HCT116 (cell line): ENCODE data around the gene RETREG1. TPM values are rescaled to one million over a fixed set of nuclear protein-coding genes. Genes with fewer than 3 reads are reported as not detected.

ENCODE experiments used
- ATAC-seq: fragments of 200-7000 bp; cut with Tn5 transposase; 2 replicates; pipeline ENCODE4 v1.9.1; 2020; ENCODE audit warnings: mild to moderate bottlenecking, moderate library complexity
- BruUV-seq: library from RNA; stranded (reverse); fragments of 400-500 nt; replicated peaks from 2 replicates; lab custom pipeline; 2021; lab: Mats Ljungman, UMichigan
- CTCF ChIA-PET: fragments of 300-600 bp; sonication (Branson Sonifier 250); formaldehyde crosslinking; loops from one replicate; lab custom pipeline; 2021; ENCODE audit warnings: antibody characterized with exemption; lab: Charles Lee
- POLR2A ChIA-PET: fragments of 300-600, 350-600 bp; sonication (Branson Sonifier 250); formaldehyde crosslinking; loops from one replicate; lab custom pipeline; 2021; ENCODE audit warnings: antibody characterized with exemption; lab: Charles Lee
- RAD21 ChIA-PET, 2 experiments: fragments of 300-600 bp; sonication (Branson Sonifier 250); formaldehyde crosslinking; loops; one replicate each; lab custom pipeline; 2023; ENCODE audit warnings: low total read pairs in 2 of 2; ENCODE audit not compliant: uncharacterized antibody in 2 of 2, unreplicated experiment in 2 of 2, low non-redundant PET in 1 of 2; lab: Charles Lee
- DNase-seq: peaks from one replicate; pipeline ENCODE4 v3.0.0-alpha.2; 2010; ENCODE audit warnings: low read depth, low spot score
- H2AFZ ChIP-seq: fragments of 200-600 bp; shearing (Covaris generic), sonication (generic); 2 replicates; pipeline ENCODE4 v1.6.1; 2017; ENCODE audit warnings: low read depth, mixed run types, mixed read lengths, antibody characterized with exemption, low read length; ENCODE audit not compliant: poor library complexity, severe bottlenecking
- H3K27ac ChIP-seq: 2 replicates; pipeline ENCODE4 v1.5.1; 2012; ENCODE audit warnings: low read depth, low read length
- H3K27me3 ChIP-seq: fragments of 200-600 bp; sonication (generic); 2 replicates; pipeline ENCODE4 v1.6.1; 2016; ENCODE audit warnings: mixed run types, low read length, mixed read lengths; ENCODE audit not compliant: insufficient read depth
- H3K36me3 ChIP-seq, 2 experiments: fragments of 200-500 bp in 1 of 2; fragments of 200-600 bp in 1 of 2; sonication (Bioruptor generic) in 1 of 2; sonication (generic) in 1 of 2; 2 replicates each; pipeline versions ENCODE4 v1.5.1 to v1.6.1; 2014 to 2016; ENCODE audit warnings: low read length in 2 of 2, inconsistent platforms in 1 of 2, mixed read lengths in 1 of 2, mixed run types in 1 of 2; ENCODE audit not compliant: insufficient read depth in 2 of 2, control insufficient read depth in 1 of 2
- H3K4me1 ChIP-seq, 2 experiments: fragments of 200-600 bp in 1 of 2; sonication (generic) in 1 of 2; 2 replicates each; pipeline versions ENCODE4 v1.5.1 to v1.6.1; 2012 to 2017; ENCODE audit warnings: low read length in 2 of 2, inconsistent platforms in 1 of 2, mild to moderate bottlenecking in 1 of 2, mixed read lengths in 1 of 2, mixed run types in 1 of 2, moderate library complexity in 1 of 2; ENCODE audit not compliant: insufficient read depth in 2 of 2, control insufficient read depth in 1 of 2
- H3K4me2 ChIP-seq: fragments of 200-600 bp; sonication (generic); 2 replicates; pipeline ENCODE4 v1.6.1; 2017; ENCODE audit warnings: mixed run types, low read length, mixed read lengths
- H3K4me3 ChIP-seq, 2 experiments: fragments of 200-600 bp in 1 of 2; sonication (generic) in 1 of 2; replicated peaks in 1 of 2; 2 replicates each; pipeline ENCODE4 v1.5.1; 2011 to 2016; ENCODE audit warnings: low read length in 2 of 2, control low read depth in 1 of 2, low read depth in 1 of 2, mild to moderate bottlenecking in 1 of 2, mixed read lengths in 1 of 2, mixed run types in 1 of 2
- H3K79me2 ChIP-seq: fragments of 200-600 bp; sonication (generic); 2 replicates; pipeline ENCODE4 v1.6.1; 2017; ENCODE audit warnings: mild to moderate bottlenecking, mixed run types, low read length, moderate library complexity, mixed read lengths; ENCODE audit not compliant: insufficient read depth
- H3K9ac ChIP-seq: fragments of 200-600 bp; sonication (generic); 2 replicates; pipeline ENCODE4 v1.6.1; 2016; ENCODE audit warnings: low read length, mixed read lengths
- H3K9me2 ChIP-seq: fragments of 200-600 bp; sonication (generic), shearing (Covaris generic); 2 replicates; pipeline ENCODE4 v1.6.1; 2017; ENCODE audit warnings: mixed run types, mild to moderate bottlenecking, moderate library complexity; ENCODE audit not compliant: insufficient read depth
- H3K9me3 ChIP-seq, 2 experiments: fragments of 200-500 bp in 1 of 2; fragments of 200-600 bp in 1 of 2; sonication (Bioruptor generic) in 1 of 2; sonication (generic) in 1 of 2; 2 replicates each; pipeline ENCODE4 v1.6.1; 2014 to 2017; ENCODE audit warnings: low read length in 2 of 2, mixed read lengths in 2 of 2, inconsistent platforms in 1 of 2, low read depth in 1 of 2, mild to moderate bottlenecking in 1 of 2, mixed run types in 1 of 2, moderate library complexity in 1 of 2; ENCODE audit not compliant: control insufficient read depth in 1 of 2, insufficient read depth in 1 of 2
- H4K20me1 ChIP-seq: fragments of 200-600 bp; sonication (generic), shearing (Covaris generic); 2 replicates; pipeline ENCODE4 v1.6.1; 2017; ENCODE audit warnings: mixed run types, mild to moderate bottlenecking, moderate library complexity; ENCODE audit not compliant: insufficient read depth
- POLR2AphosphoS5 ChIP-seq: IDR thresholded peaks from 2 replicates; pipeline ENCODE4 v1.6.1; 2011; ENCODE audit warnings: mild to moderate bottlenecking, low read depth, low read length, moderate library complexity
- RAD21 ChIP-seq: IDR thresholded peaks from 2 replicates; pipeline ENCODE4 v1.6.1; 2012; ENCODE audit warnings: low read depth, mild to moderate bottlenecking
- TCF7L2 ChIP-seq: IDR thresholded peaks from 2 replicates; pipeline ENCODE4 v1.7.0; 2011; ENCODE audit warnings: borderline replicate concordance, inconsistent platforms; ENCODE audit not compliant: insufficient read depth, insufficient read length; ENCODE audit errors: extremely low read depth
- intact Hi-C: fragments of 100-400 bp; cut with micrococcal nuclease; formaldehyde crosslinking; loops from 2 replicates; pipeline ENCODE4 v1.10.0; 2022
- total RNA-seq: library from RNA; stranded (reverse); gene quantifications from one replicate; pipeline ENCODE4 v1.2.1, GENCODE V29; 2021; ENCODE audit not compliant: unreplicated experiment
- TF ChIP-seq, protein P1 (sequence below): IDR thresholded peaks from 2 replicates; pipeline ENCODE4 v1.6.1; 2012
- TF ChIP-seq, protein P2 (sequence below), 3 experiments: fragments of 200-600 bp in 1 of 3; sonication (generic) in 1 of 3; IDR thresholded peaks in 2 of 3; conservative IDR thresholded peaks in 1 of 3; 2 replicates each; pipeline ENCODE4 v1.5.1; 2012 to 2017; ENCODE audit warnings: low read depth in 2 of 3, low read length in 2 of 3, antibody characterized with exemption in 1 of 3, borderline replicate concordance in 1 of 3, control low read depth in 1 of 3, mild to moderate bottlenecking in 1 of 3, mixed read lengths in 1 of 3, mixed run types in 1 of 3, moderate library complexity in 1 of 3; ENCODE audit not compliant: insufficient read depth in 1 of 3
- TF ChIP-seq, protein P3 (sequence below): IDR thresholded peaks from 2 replicates; pipeline ENCODE4 v1.6.1; 2012

RETREG1 gene
- total RNA-seq, 1 experiment from 2014 or later: 6.0 TPM

DNA sequence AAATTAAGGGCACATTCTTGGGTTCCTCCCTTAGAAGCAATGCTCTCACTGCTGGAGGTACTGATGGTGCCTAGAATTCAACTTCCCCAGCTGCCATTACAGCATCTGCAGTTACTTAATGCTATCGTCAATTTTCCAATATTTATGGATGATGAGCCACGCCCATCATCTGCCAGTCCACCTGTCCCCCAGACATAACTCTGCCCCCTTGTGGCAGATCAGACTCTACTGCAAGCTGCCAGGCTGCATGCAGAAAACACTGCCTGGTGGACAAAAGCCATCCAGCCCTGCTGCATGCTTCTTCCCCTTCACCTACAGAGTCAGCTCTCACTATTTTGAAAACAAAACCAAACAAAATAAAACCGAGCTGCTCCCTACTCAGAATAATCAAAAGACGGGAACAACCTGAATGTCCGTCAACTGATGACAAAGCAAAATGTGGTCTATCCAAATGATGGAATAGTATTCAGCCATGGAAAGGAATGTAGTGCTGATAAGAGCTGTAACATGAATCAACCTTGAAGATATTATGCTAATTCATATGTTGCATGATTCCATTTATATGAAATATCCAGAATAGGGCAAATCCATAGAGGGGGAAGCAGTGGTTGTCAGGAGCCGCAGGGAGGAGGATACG lies 66.4 kb downstream of the RETREG1 start:
- Histone ChIP-seq H3K36me3 (no peaks in the 10 kb centered on the region), H3K4me1 (peaks cover 2 to 6% of the 10 kb centered on the region in 2 experiments; a peak in 1 of 4 replicates), H3K4me2 (peak overlapping the region; percentile 51), H3K9ac (no peak overlapping the region), H3K9me2 (no peaks in the 10 kb centered on the region), H3K4me3 (no peak overlapping the region), H3K27ac (no peak overlapping the region), H2AFZ (peak overlapping the region; percentile 76)
- RAD21 ChIA-PET: no interaction called here
- intact Hi-C loops: loop anchor here (1.0 to 5.0 kb wide), 2 partner anchors 61 to 652 kb away; no protein-coding TSS in a partner anchor
- peak; percentile 81 for ATAC-seq
- POLR2A ChIA-PET: no interaction called here
- TF ChIP-seq RAD21: peak; percentile 48
- no peak for TF ChIP-seq TCF7L2
- TF ChIP-seq, protein P1, sequence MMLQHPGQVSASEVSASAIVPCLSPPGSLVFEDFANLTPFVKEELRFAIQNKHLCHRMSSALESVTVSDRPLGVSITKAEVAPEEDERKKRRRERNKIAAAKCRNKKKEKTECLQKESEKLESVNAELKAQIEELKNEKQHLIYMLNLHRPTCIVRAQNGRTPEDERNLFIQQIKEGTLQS: no peak
- TF ChIP-seq, protein P2, sequence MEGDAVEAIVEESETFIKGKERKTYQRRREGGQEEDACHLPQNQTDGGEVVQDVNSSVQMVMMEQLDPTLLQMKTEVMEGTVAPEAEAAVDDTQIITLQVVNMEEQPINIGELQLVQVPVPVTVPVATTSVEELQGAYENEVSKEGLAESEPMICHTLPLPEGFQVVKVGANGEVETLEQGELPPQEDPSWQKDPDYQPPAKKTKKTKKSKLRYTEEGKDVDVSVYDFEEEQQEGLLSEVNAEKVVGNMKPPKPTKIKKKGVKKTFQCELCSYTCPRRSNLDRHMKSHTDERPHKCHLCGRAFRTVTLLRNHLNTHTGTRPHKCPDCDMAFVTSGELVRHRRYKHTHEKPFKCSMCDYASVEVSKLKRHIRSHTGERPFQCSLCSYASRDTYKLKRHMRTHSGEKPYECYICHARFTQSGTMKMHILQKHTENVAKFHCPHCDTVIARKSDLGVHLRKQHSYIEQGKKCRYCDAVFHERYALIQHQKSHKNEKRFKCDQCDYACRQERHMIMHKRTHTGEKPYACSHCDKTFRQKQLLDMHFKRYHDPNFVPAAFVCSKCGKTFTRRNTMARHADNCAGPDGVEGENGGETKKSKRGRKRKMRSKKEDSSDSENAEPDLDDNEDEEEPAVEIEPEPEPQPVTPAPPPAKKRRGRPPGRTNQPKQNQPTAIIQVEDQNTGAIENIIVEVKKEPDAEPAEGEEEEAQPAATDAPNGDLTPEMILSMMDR (IDR thresholded peaks at IDR 0.05 in 2 of 3, conservative IDR thresholded peaks at IDR 0.05 in 1 of 3; ENCODE audit: borderline replicate concordance in 1 of 3, insufficient read depth in 1 of 3, low read depth in 2 of 3, low read length in 2 of 3): peak; percentile 44 to 97 (median 91); a peak in 5 of 6 replicates
- TF ChIP-seq POLR2AphosphoS5: no peak
- TF ChIP-seq, protein P3, sequence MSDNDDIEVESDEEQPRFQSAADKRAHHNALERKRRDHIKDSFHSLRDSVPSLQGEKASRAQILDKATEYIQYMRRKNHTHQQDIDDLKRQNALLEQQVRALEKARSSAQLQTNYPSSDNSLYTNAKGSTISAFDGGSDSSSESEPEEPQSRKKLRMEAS: no peak
- TF ChIP-seq, all 23 proteins: peak for 2
- no peaks in the 10 kb centered on the region for H3K9me3 ChIP-seq
- no peaks in the 10 kb centered on the region for H4K20me1 ChIP-seq
- peak; percentile 56 for DNase-seq
- CTCF ChIA-PET: interaction anchor here (1.0 to 2.6 kb wide), 7 partner anchors 15 to 66 kb away, joined by 3 to 20 read pairs (median 3); no protein-coding TSS in a partner anchor
- no TSS peak for BruUV-seq
- no peaks in the 10 kb centered on the region for H3K79me2 ChIP-seq
- no peaks in the 10 kb centered on the region for H3K27me3 ChIP-seq
